Trophoblast cell (in vitro differentiated cells and primary cell): Measurements from ENCODE around the gene PKP4.

ENCODE experiments used
- DNase-seq, 2 donors: peaks; one replicate each; pipeline ENCODE4 v3.0.0-alpha.2; 2016
- H2AFZ ChIP-seq: 2 replicates; pipeline ENCODE4 v1.6.1; 2013; ENCODE audit warnings: low read length, moderate library complexity, mild to moderate bottlenecking; ENCODE audit not compliant: insufficient read depth, poor library complexity
- H2AK5ac ChIP-seq: 2 replicates; pipeline ENCODE4 v1.6.1; 2013; ENCODE audit warnings: mild to moderate bottlenecking, low read length
- H2BK120ac ChIP-seq: 2 replicates; pipeline ENCODE4 v1.6.1; 2013; ENCODE audit warnings: low read length, mild to moderate bottlenecking, moderate library complexity; ENCODE audit not compliant: insufficient read depth, poor library complexity
- H2BK12ac ChIP-seq: 2 replicates; pipeline ENCODE4 v1.6.1; 2013; ENCODE audit warnings: mild to moderate bottlenecking, low read length, moderate library complexity
- H2BK5ac ChIP-seq: 2 replicates; pipeline ENCODE4 v1.6.1; 2013; ENCODE audit warnings: low read length, low read depth, moderate library complexity, mild to moderate bottlenecking; ENCODE audit not compliant: poor library complexity
- H3K14ac ChIP-seq: 2 replicates; pipeline ENCODE4 v1.6.1; 2013; ENCODE audit warnings: mild to moderate bottlenecking, low read length
- H3K18ac ChIP-seq: 2 replicates; pipeline ENCODE4 v1.6.1; 2013; ENCODE audit warnings: mild to moderate bottlenecking, low read length
- H3K23ac ChIP-seq: 2 replicates; pipeline ENCODE4 v1.6.1; 2013; ENCODE audit warnings: low read length
- H3K27ac ChIP-seq: 2 replicates; pipeline ENCODE4 v1.5.1; 2013; ENCODE audit warnings: low read depth, mild to moderate bottlenecking, inconsistent platforms, low read length, moderate library complexity
- H3K27me3 ChIP-seq: 2 replicates; pipeline ENCODE4 v1.6.1; 2013; ENCODE audit warnings: inconsistent platforms, mild to moderate bottlenecking, low read length, moderate library complexity; ENCODE audit not compliant: insufficient read depth
- H3K36me3 ChIP-seq, 2 experiments: 1 replicate in 1 of 2; 2 replicates in 1 of 2; pipeline ENCODE4 v1.6.1; 2013; ENCODE audit warnings: low read length in 2 of 2, mild to moderate bottlenecking in 2 of 2, moderate library complexity in 1 of 2; ENCODE audit not compliant: insufficient read depth in 2 of 2, control insufficient read depth in 1 of 2
- H3K4ac ChIP-seq: 2 replicates; pipeline ENCODE4 v1.6.1; 2013; ENCODE audit warnings: low read depth, mild to moderate bottlenecking, low read length, moderate library complexity
- H3K4me1 ChIP-seq, 2 experiments: 1 replicate in 1 of 2; 2 replicates in 1 of 2; pipeline ENCODE4 v1.6.1; 2013; ENCODE audit warnings: low read length in 2 of 2, mild to moderate bottlenecking in 2 of 2, moderate library complexity in 1 of 2; ENCODE audit not compliant: insufficient read depth in 2 of 2, control insufficient read depth in 1 of 2
- H3K4me2 ChIP-seq: 2 replicates; pipeline ENCODE4 v1.6.1; 2013; ENCODE audit warnings: inconsistent platforms, mild to moderate bottlenecking, low read length, moderate library complexity
- H3K4me3 ChIP-seq: 2 replicates; pipeline ENCODE4 v1.5.1; 2013; ENCODE audit warnings: mild to moderate bottlenecking, low read depth, low read length, inconsistent platforms
- H3K79me1 ChIP-seq: one replicate; pipeline ENCODE4 v1.6.1; 2013; ENCODE audit warnings: low read length
- H3K79me2 ChIP-seq: 2 replicates; pipeline ENCODE4 v1.6.1; 2013; ENCODE audit warnings: low read length, mild to moderate bottlenecking; ENCODE audit not compliant: control insufficient read depth, insufficient read depth, poor library complexity
- H3K9ac ChIP-seq: 2 replicates; pipeline ENCODE4 v1.6.1; 2013; ENCODE audit warnings: mild to moderate bottlenecking, low read length
- H3K9me3 ChIP-seq: 2 replicates; pipeline ENCODE4 v1.6.1; 2013; ENCODE audit warnings: low read depth, mild to moderate bottlenecking, control low read depth, inconsistent platforms, low read length; ENCODE audit not compliant: insufficient read depth
- H4K12ac ChIP-seq: 2 replicates; pipeline ENCODE4 v1.6.1; 2013; ENCODE audit warnings: low read depth, mild to moderate bottlenecking, low read length, moderate library complexity
- H4K8ac ChIP-seq: 2 replicates; pipeline ENCODE4 v1.6.1; 2013; ENCODE audit warnings: low read depth, mild to moderate bottlenecking, low read length, moderate library complexity
- H4K91ac ChIP-seq: one replicate; pipeline ENCODE4 v1.6.1; 2013; ENCODE audit warnings: low read depth, mild to moderate bottlenecking, low read length, moderate library complexity
- WGBS: extraction: QIAGEN DNeasy Blood & Tissue Kit; methylation state at CpG from one replicate; pipeline ENCODE4 v1.1.7; 2013; ENCODE audit warnings: missing lambda C conversion rate; ENCODE audit not compliant: insufficient read length, insufficient coverage; ENCODE audit errors: extremely low coverage; 5-methylcytosine and 5-hydroxymethylcytosine counted together

PKP4 gene

DNA sequence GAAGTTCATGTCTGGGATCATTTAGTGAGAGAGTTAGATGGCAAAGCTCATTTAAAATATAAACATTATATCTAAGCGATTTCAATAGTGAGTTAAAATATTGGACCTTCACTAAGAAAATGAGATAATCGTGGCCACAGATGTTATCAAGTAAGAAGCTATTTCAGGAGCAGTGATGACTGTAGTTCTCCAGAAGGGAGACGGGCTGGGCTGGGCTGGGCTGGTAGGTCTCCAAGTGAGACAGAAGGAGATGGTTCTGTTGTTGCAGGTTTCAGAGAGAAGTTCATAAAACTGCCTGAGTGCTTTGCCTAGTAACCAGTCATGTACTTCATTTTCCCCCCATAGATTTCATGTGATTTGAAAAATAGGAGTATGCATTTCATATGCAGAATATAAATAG, 208.2 kb downstream of the PKP4 start:
- Histone ChIP-seq H3K79me2 (no peaks in the 10 kb centered on the region), H3K27ac (no peak overlapping the region), H2AFZ (no peak overlapping the region), H2AK5ac (no peak overlapping the region), H3K23ac (no peak overlapping the region), H4K12ac (no peak overlapping the region), H3K4ac (no peak overlapping the region), H3K9me3 (no peaks in the 10 kb centered on the region), H2BK120ac (no peak overlapping the region), H4K8ac (no peak overlapping the region), H3K4me1 (no peaks in the 10 kb centered on the region), H3K18ac (no peak overlapping the region), H2BK12ac (no peak overlapping the region), H3K4me2 (no peak overlapping the region), H3K14ac (no peak overlapping the region), H3K4me3 (no peak overlapping the region), H3K27me3 (no peaks in the 10 kb centered on the region), H2BK5ac (no peak overlapping the region), H4K91ac (no peak overlapping the region), H3K79me1 (no peaks in the 10 kb centered on the region), H3K9ac (no peak overlapping the region), H3K36me3 (peaks cover 18 to 42% of the 10 kb centered on the region in 2 experiments)
- WGBS: no CpG with 5 or more reads among the region's 3 CpGs
- DNase-seq: no peak

DNA sequence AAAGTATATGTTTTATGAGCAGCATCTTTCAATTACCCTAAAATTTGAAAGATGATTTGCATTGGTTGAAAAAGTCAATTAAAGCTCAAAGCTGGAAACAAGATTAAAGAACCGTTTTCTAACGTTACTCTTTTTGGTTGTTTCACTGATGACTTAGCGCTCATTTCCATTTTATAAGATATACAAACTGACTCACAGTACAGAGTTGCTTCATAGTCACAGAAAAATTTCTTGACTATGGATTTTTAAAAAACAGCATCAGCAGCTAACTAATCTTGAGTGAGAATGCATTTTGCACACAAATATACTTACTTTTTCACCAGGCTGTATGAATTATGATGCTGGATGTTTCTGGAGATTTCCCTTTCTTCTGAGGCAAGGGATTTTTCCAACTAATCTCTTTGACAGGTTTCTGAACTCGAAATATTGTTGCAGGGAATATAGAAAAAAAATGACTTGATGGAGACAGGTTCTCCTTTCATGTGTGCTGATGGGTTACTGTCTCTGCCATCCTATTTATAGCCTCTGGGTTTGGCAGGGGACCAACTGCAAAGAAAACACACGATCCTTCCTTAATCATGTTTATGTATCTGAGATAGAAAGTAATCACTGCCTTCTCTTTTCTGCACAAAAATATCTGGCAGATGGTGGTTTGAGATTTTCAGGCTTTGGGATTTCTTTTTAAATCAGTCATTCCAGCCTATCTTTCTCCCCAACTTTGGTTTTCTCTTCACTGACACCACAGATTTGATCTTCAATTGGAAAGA, 209.0 kb downstream of the PKP4 start:
- H2BK12ac ChIP-seq: no peak overlapping the region
- H4K12ac ChIP-seq: no peak overlapping the region
- WGBS: no CpG with 5 or more reads among the region's 5 CpGs
- H3K79me1 ChIP-seq: no peaks in the 10 kb centered on the region
- no peaks in the 10 kb centered on the region for H3K79me2 ChIP-seq
- H2BK120ac ChIP-seq: no peak overlapping the region
- no peak overlapping the region for H3K9ac ChIP-seq
- H4K8ac ChIP-seq: no peak overlapping the region
- H2AK5ac ChIP-seq: no peak overlapping the region
- H3K4ac ChIP-seq: no peak overlapping the region
- no peak overlapping the region for H2BK5ac ChIP-seq
- H3K27me3 ChIP-seq: no peaks in the 10 kb centered on the region
- DNase-seq: no peak
- H4K91ac ChIP-seq: no peak overlapping the region
- H3K9me3 ChIP-seq: no peaks in the 10 kb centered on the region
- no peak overlapping the region for H3K4me2 ChIP-seq
- H3K27ac ChIP-seq: no peak overlapping the region
- no peak overlapping the region for H3K4me3 ChIP-seq
- no peak overlapping the region for H2AFZ ChIP-seq
- no peaks in the 10 kb centered on the region for H3K4me1 ChIP-seq
- H3K18ac ChIP-seq: no peak overlapping the region
- peaks cover 23 to 45% of the 10 kb centered on the region in 2 experiments for H3K36me3 ChIP-seq
- H3K23ac ChIP-seq: no peak overlapping the region
- no peak overlapping the region for H3K14ac ChIP-seq

DNA sequence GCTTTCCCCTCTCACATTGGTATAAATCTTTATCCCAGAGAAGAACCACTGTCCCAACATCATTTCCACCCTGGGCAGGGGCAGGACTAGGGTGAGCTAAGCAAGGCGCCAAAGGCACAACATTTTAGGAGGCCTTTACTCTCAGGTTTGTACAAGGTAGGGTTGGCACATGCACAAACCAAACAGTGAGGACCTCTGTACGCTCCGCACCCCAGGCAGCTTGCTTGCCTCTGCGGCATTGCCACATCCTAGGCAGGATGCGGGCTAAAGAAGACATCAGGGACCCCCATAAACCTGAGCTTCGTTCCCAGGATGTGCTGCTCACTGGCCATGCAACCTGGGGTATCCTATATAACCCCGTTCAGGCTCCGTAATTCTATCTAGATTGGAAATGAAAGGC, 210.2 kb downstream of the PKP4 start:
- Histone ChIP-seq H4K8ac (no peak overlapping the region), H2AK5ac (no peak overlapping the region), H2BK5ac (no peak overlapping the region), H3K4me3 (no peak overlapping the region), H4K91ac (no peak overlapping the region), H3K9me3 (no peaks in the 10 kb centered on the region), H3K79me2 (no peaks in the 10 kb centered on the region), H3K9ac (no peak overlapping the region), H3K36me3 (peaks cover 17 to 40% of the 10 kb centered on the region in 2 experiments), H3K79me1 (no peaks in the 10 kb centered on the region), H3K14ac (no peak overlapping the region), H4K12ac (no peak overlapping the region), H3K27me3 (no peaks in the 10 kb centered on the region), H3K4ac (no peak overlapping the region), H3K4me1 (no peaks in the 10 kb centered on the region), H3K23ac (no peak overlapping the region), H3K4me2 (no peak overlapping the region), H2BK12ac (no peak overlapping the region), H2BK120ac (no peak overlapping the region), H2AFZ (no peak overlapping the region), H3K27ac (no peak overlapping the region), H3K18ac (no peak overlapping the region)
- WGBS: no CpG with 5 or more reads among the region's 8 CpGs
- DNase-seq: no peak

DNA sequence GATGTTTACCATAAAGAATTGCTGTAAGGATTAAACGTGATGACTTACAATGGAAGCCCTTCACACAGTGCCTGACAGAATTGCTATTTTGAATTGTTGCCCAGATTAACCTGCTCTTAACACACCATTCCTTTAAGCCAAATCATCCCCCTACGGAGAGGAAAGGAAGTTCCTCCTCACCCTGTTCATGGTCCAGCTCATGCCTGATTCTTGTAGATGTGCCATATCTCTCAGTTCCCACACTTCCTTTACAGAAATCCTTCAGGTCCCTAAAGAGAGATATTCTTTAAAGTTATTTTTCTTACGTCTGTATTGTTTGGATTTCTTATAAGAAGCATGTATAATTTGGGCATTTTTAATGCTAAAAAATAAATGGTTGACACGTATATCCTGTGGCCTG, 210.8 kb downstream of the PKP4 start:
- H3K79me2 ChIP-seq: no peaks in the 10 kb centered on the region
- no peak overlapping the region for H3K4ac ChIP-seq

More for the DNA sequence above, 210.8 kb downstream of the PKP4 start:
- H3K9me3 ChIP-seq: no peaks in the 10 kb centered on the region
- H3K9ac ChIP-seq: no peak overlapping the region
- no peaks in the 10 kb centered on the region for H3K79me1 ChIP-seq
- H4K8ac ChIP-seq: no peak overlapping the region
- H3K27me3 ChIP-seq: no peaks in the 10 kb centered on the region
- no peak for DNase-seq
- H3K4me3 ChIP-seq: no peak overlapping the region
- no peak overlapping the region for H3K18ac ChIP-seq
- no peaks in the 10 kb centered on the region for H3K4me1 ChIP-seq
- H2AK5ac ChIP-seq: no peak overlapping the region
- H2AFZ ChIP-seq: no peak overlapping the region
- H3K23ac ChIP-seq: no peak overlapping the region
- no peak overlapping the region for H3K27ac ChIP-seq
- no peak overlapping the region for H2BK120ac ChIP-seq
- H4K91ac ChIP-seq: no peak overlapping the region
- H2BK12ac ChIP-seq: no peak overlapping the region
- H3K36me3 ChIP-seq: peaks cover 17 to 36% of the 10 kb centered on the region in 2 experiments
- no peak overlapping the region for H2BK5ac ChIP-seq
- no peak overlapping the region for H3K4me2 ChIP-seq
- H4K12ac ChIP-seq: no peak overlapping the region
- WGBS: no CpG with 5 or more reads among the region's 4 CpGs
- H3K14ac ChIP-seq: no peak overlapping the region
